K562 (cell line): Measurements from ENCODE around the gene TMEM150A. TPM values are rescaled to one million over a fixed set of nuclear protein-coding genes. Genes with fewer than 3 reads are reported as not detected.

Source experiments
- ATAC-seq: fragments of 200-7000 bp; cut with Tn5 transposase; 3 replicates; pipeline ENCODE4 v1.9.1; 2020; ENCODE audit warnings: moderate library complexity
- BruUV-seq: library from RNA; stranded (reverse); fragments of 400-500 nt; replicated peaks from 2 replicates; lab custom pipeline; 2021; lab: Mats Ljungman, UMichigan
- CTCF ChIA-PET: fragments of 300-600 bp; formaldehyde crosslinking; extraction: SDS; loops from one replicate; lab custom pipeline; 2021; ENCODE audit warnings: low intra/inter-chr PET ratio; lab: Yijun Ruan, JAX
- POLR2A ChIA-PET: fragments of 300-600, 350-650 bp; sonication (Branson Sonifier 250); formaldehyde crosslinking; extraction: SDS; loops from one replicate; lab custom pipeline; 2021; ENCODE audit warnings: antibody characterized with exemption, inconsistent platforms; lab: Yijun Ruan, JAX
- DNase-seq, 4 experiments: peaks; one replicate each; pipeline versions ENCODE4 v3.0.0 to v3.0.0-alpha.2; 2011 to 2018; ENCODE audit warnings: low spot score in 3 of 4, mixed read lengths in 3 of 4; ENCODE audit errors: extremely low read depth in 1 of 4
- FAIRE-seq: peaks from 2 replicates; lab custom pipeline; 2011; peaks lifted over from hg19 to GRCh38; lab: Jason Lieb, UNC
- H2AFZ ChIP-seq: 2 replicates; pipeline ENCODE4 v1.6.0; 2011; ENCODE audit warnings: low read depth, low read length, control low read depth, inconsistent platforms
- H3K27ac ChIP-seq: fragments of 200-600 bp; 3 replicates; pipeline ENCODE4 v1.8.0; 2011; ENCODE audit warnings: low read depth, mild to moderate bottlenecking, control low read depth, inconsistent platforms, low read length, moderate library complexity, mixed read lengths; ENCODE audit errors: extremely low read depth
- H3K27me3 ChIP-seq, 2 experiments: fragments of 300-600 bp in 1 of 2; 2 replicates in 1 of 2; 3 replicates in 1 of 2; pipeline versions ENCODE4 v1.6.0 to v1.8.0; 2011; ENCODE audit warnings: inconsistent platforms in 2 of 2, low read length in 2 of 2, mild to moderate bottlenecking in 1 of 2, mixed read lengths in 1 of 2, moderate library complexity in 1 of 2; ENCODE audit not compliant: control insufficient read depth in 2 of 2, insufficient read depth in 2 of 2
- H3K36me3 ChIP-seq: fragments of 300-600 bp; 3 replicates; pipeline ENCODE4 v1.8.0; 2011; ENCODE audit warnings: mild to moderate bottlenecking, low read length, inconsistent platforms; ENCODE audit not compliant: control insufficient read depth, insufficient read depth
- H3K4me1 ChIP-seq, 2 experiments: fragments of 200-600 bp in 1 of 2; replicated peaks in 1 of 2; 2 replicates in 1 of 2; 3 replicates in 1 of 2; pipeline versions ENCODE4 v1.5.1 to v1.8.0; 2011; ENCODE audit warnings: inconsistent platforms in 2 of 2, low read length in 2 of 2, mild to moderate bottlenecking in 1 of 2, mixed read lengths in 1 of 2, moderate library complexity in 1 of 2; ENCODE audit not compliant: control insufficient read depth in 2 of 2, insufficient read depth in 2 of 2
- H3K4me2 ChIP-seq: 2 replicates; pipeline ENCODE4 v1.6.1; 2011; ENCODE audit warnings: low read length, control low read depth, inconsistent platforms, mixed read lengths; ENCODE audit not compliant: insufficient read depth
- H3K4me3 ChIP-seq: fragments of 200-600 bp; sonication (generic), shearing (Covaris generic); 2 replicates; pipeline ENCODE4 v1.5.1; 2016; ENCODE audit warnings: control low read depth, inconsistent platforms
- H3K79me2 ChIP-seq: fragments of 200-600 bp; 3 replicates; pipeline ENCODE4 v1.8.0; 2011; ENCODE audit warnings: low read length, inconsistent platforms; ENCODE audit not compliant: control insufficient read depth, insufficient read depth
- H3K9ac ChIP-seq, 2 experiments: 2 replicates each; pipeline versions ENCODE4 v1.6.0 to v1.6.1; 2011; ENCODE audit warnings: low read depth in 2 of 2, low read length in 2 of 2, control low read depth in 1 of 2, inconsistent platforms in 1 of 2, mild to moderate bottlenecking in 1 of 2, mixed read lengths in 1 of 2; ENCODE audit not compliant: insufficient read depth in 1 of 2
- H3K9me1 ChIP-seq: one replicate; pipeline ENCODE4 v1.6.0; 2011; ENCODE audit warnings: inconsistent platforms, mild to moderate bottlenecking, low read length, moderate library complexity; ENCODE audit not compliant: control insufficient read depth, insufficient read depth
- H3K9me3 ChIP-seq: replicated peaks from 2 replicates; pipeline ENCODE4 v1.5.1; 2011; ENCODE audit warnings: low read depth, low read length, inconsistent platforms; ENCODE audit not compliant: control insufficient read depth, insufficient read depth
- H4K20me1 ChIP-seq: replicated peaks from 2 replicates; pipeline ENCODE4 v1.6.1; 2011; ENCODE audit warnings: low read length, inconsistent platforms, mixed read lengths; ENCODE audit not compliant: control insufficient read depth, insufficient read depth
- CREB3L1 ChIP-seq: fragments of 450-650 bp; IDR thresholded peaks from 2 replicates; pipeline ENCODE4 v1.6.1; 2014; ENCODE audit warnings: low read depth, mild to moderate bottlenecking, moderate library complexity, borderline replicate concordance
- HDGF ChIP-seq: fragments of 450-650 bp; IDR thresholded peaks from 2 replicates; pipeline ENCODE4 v1.6.1; 2016
- KDM1A ChIP-seq, 2 experiments: fragments of 450-650 bp; IDR thresholded peaks; 2 replicates each; pipeline ENCODE4 v1.6.1; 2016; ENCODE audit warnings: mild to moderate bottlenecking in 2 of 2
- KLF10 ChIP-seq: fragments of 250-450 bp; sonication (Bioruptor Pico); IDR thresholded peaks from 2 replicates; pipeline ENCODE4 v1.6.1; 2021; ENCODE audit warnings: matching md5 sums
- MTA2 ChIP-seq: fragments of 450-650 bp; IDR thresholded peaks from 2 replicates; pipeline ENCODE4 v1.6.1; 2016; ENCODE audit warnings: low read depth
- NFIX ChIP-seq: fragments of 250-450 bp; sonication (Bioruptor Pico); IDR thresholded peaks from 2 replicates; pipeline ENCODE4 v1.4.0; 2020; ENCODE audit warnings: low read depth, mild to moderate bottlenecking, moderate library complexity
- SMARCA5 ChIP-seq: fragments of 450-650 bp; IDR thresholded peaks from 2 replicates; pipeline ENCODE4 v1.6.1; 2016
- WGBS: fragments of 100-300 bp; shearing (Covaris generic); methylation state at CpG from one replicate; pipeline ENCODE4 v1.1.6; 2016; ENCODE audit warnings: low coverage, mixed read lengths; ENCODE audit not compliant: insufficient coverage; ENCODE audit errors: missing lambda C conversion rate; 5-methylcytosine and 5-hydroxymethylcytosine counted together
- in situ Hi-C: fragments of 300-500 bp; cut with MboI; formaldehyde crosslinking; loops from 4 replicates; pipeline ENCODE4 v1.15.0; 2018; ENCODE audit warnings: inconsistent platforms, mixed read lengths
- intact Hi-C: fragments of 100-400 bp; cut with micrococcal nuclease; formaldehyde crosslinking; loops from 2 replicates; pipeline ENCODE4 v1.14.2; 2022
- polyA plus RNA-seq, 8 experiments: library from polyadenylated mRNA; depleted of rRNA in 4 of 8; stranded (reverse) in 5 of 8; unstranded in 3 of 8; fragments of >200 nt; fragmentation: Nextera tagmentation in 2 of 8; fragmentation: Illumina TruSeq in 1 of 8; extraction: Ambion mirVana in 2 of 8; extraction: Trizol in 1 of 8; gene quantifications; 2 replicates each; pipeline versions ENCODE4 v1.2.1 to v1.2.3, GENCODE V29; 2011 to 2014; ENCODE audit warnings: inconsistent platforms in 1 of 8, missing spikeins in 1 of 8
- total RNA-seq, 7 experiments: library from RNA; depleted of rRNA in 6 of 7; stranded (reverse); fragments of >200 nt in 6 of 7; fragmentation: Illumina TruSeq in 2 of 7; extraction: Trizol in 2 of 7; gene quantifications; 2 replicates each; pipeline versions ENCODE4 v1.2.1 to v1.2.3, GENCODE V29; 2011 to 2021; ENCODE audit warnings: low replicate concordance in 1 of 7
- TF ChIP-seq, protein P1 (sequence below): fragments of 250-450 bp; sonication (Bioruptor Pico); IDR thresholded peaks from 2 replicates; pipeline ENCODE4 v1.8.0; 2022; ENCODE audit warnings: inconsistent platforms
- TF ChIP-seq, protein P2 (sequence below): fragments of 450-650 bp; IDR thresholded peaks from 2 replicates; pipeline ENCODE4 v1.7.1; 2018; ENCODE audit warnings: mild to moderate bottlenecking, low read depth; ENCODE audit not compliant: partially characterized antibody

The TMEM150A gene
- total and polyA plus RNA-seq, 9 of the 15 experiments (the other 6 are each of a cell fraction or from before 2014, with no cell fraction given) = 3.9 to 17.1 (median 8.4) TPM

- Histone ChIP-seq H3K4me3 (no peak overlapping the region), H4K20me1 (no peaks in the 10 kb centered on the region), H3K36me3 (peaks cover 6% of the 10 kb centered on the region; the same call in 1 of the 3 replicates), H3K79me2 (peaks cover 30% of the 10 kb centered on the region), H3K9me1 (no peaks in the 10 kb centered on the region), H2AFZ (no peak overlapping the region), H3K9ac (no peak overlapping the region), H3K27ac (no peak overlapping the region), H3K4me1 (peaks cover 16 to 30% of the 10 kb centered on the region in 2 experiments), H3K9me3 (no peaks in the 10 kb centered on the region), H3K27me3 (no peaks in the 10 kb centered on the region), H3K4me2 (no peak overlapping the region)
- no peak for ATAC-seq
- TF ChIP-seq MTA2 (no peak), KDM1A (IDR thresholded peaks at IDR 0.05) (no peak), HDGF (no peak)
- in situ Hi-C loops = no loop called here
- no TSS peak for BruUV-seq
- CTCF ChIA-PET = no interaction called here
- no peak for FAIRE-seq
- POLR2A ChIA-PET = interaction anchor here (1.0 to 1.2 kb wide), 2 partner anchors 14 to 40 kb away, joined by 3 to 4 read pairs; partner anchors contain the start of genes GGCX and USP39
- intact Hi-C loops = loop anchor here (5.0 kb wide), 1 partner anchor 37 kb away; the partner anchor contains the start of gene C2orf68
- WGBS = 73% methylated on average over 8 of the region's 8 CpGs
- no peak for DNase-seq
Observed at GRCh38 chr2:85575739-85576138, 26.8 kb downstream of the TMEM150A start.

- Histone ChIP-seq H3K27ac (no peak overlapping the region), H3K79me2 (peaks cover 3% of the 10 kb centered on the region; the same call in 2 of the 3 replicates), H2AFZ (no peak overlapping the region), H3K27me3 (no peaks in the 10 kb centered on the region), H3K9me3 (no peaks in the 10 kb centered on the region), H3K4me2 (no peak overlapping the region), H3K4me3 (no peak overlapping the region), H3K36me3 (no peaks in the 10 kb centered on the region), H3K4me1 (peaks cover 9 to 18% of the 10 kb centered on the region in 2 experiments), H4K20me1 (no peaks in the 10 kb centered on the region), H3K9me1 (no peaks in the 10 kb centered on the region), H3K9ac (no peak overlapping the region)
- ATAC-seq (no peak), FAIRE-seq (no peak), DNase-seq (no peak)
- no TSS peak for BruUV-seq
- CTCF ChIA-PET = no interaction called here
- intact Hi-C loops (no loop called here), in situ Hi-C loops (no loop called here)
- 47% methylated on average over 4 of the region's 4 CpGs for WGBS
- POLR2A ChIA-PET = interaction anchor here (0.9 to 1.4 kb wide), 3 partner anchors 10 to 18 kb away, joined by 3 to 8 read pairs (median 3); partner anchors contain the start of gene VAMP8
- TF ChIP-seq NFIX (CRISPR knock-in tag) (no peak), CREB3L1 (no peak), SMARCA5 (no peak), KLF10 (CRISPR knock-in tag) (no peak)
- TF ChIP-seq, protein P1, sequence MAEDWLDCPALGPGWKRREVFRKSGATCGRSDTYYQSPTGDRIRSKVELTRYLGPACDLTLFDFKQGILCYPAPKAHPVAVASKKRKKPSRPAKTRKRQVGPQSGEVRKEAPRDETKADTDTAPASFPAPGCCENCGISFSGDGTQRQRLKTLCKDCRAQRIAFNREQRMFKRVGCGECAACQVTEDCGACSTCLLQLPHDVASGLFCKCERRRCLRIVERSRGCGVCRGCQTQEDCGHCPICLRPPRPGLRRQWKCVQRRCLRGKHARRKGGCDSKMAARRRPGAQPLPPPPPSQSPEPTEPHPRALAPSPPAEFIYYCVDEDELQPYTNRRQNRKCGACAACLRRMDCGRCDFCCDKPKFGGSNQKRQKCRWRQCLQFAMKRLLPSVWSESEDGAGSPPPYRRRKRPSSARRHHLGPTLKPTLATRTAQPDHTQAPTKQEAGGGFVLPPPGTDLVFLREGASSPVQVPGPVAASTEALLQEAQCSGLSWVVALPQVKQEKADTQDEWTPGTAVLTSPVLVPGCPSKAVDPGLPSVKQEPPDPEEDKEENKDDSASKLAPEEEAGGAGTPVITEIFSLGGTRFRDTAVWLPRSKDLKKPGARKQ (CRISPR knock-in tag) = no peak
- TF ChIP-seq, protein P2, sequence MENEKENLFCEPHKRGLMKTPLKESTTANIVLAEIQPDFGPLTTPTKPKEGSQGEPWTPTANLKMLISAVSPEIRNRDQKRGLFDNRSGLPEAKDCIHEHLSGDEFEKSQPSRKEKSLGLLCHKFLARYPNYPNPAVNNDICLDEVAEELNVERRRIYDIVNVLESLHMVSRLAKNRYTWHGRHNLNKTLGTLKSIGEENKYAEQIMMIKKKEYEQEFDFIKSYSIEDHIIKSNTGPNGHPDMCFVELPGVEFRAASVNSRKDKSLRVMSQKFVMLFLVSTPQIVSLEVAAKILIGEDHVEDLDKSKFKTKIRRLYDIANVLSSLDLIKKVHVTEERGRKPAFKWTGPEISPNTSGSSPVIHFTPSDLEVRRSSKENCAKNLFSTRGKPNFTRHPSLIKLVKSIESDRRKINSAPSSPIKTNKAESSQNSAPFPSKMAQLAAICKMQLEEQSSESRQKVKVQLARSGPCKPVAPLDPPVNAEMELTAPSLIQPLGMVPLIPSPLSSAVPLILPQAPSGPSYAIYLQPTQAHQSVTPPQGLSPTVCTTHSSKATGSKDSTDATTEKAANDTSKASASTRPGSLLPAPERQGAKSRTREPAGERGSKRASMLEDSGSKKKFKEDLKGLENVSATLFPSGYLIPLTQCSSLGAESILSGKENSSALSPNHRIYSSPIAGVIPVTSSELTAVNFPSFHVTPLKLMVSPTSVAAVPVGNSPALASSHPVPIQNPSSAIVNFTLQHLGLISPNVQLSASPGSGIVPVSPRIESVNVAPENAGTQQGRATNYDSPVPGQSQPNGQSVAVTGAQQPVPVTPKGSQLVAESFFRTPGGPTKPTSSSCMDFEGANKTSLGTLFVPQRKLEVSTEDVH = no peak
Observed at GRCh38 chr2:85566265-85566664, 36.2 kb downstream of the TMEM150A start.
